Large intestine (tissue), 3 donors: Measurements from ENCODE around the gene ZNF697. TPM values are rescaled to one million over a fixed set of nuclear protein-coding genes. Genes with fewer than 3 reads are reported as not detected.
"Not testable (repeated sequence)": the region's sequence is repeated elsewhere in the genome, so short reads cannot be mapped to it uniquely, and the experiment has no call there.

Source experiments
- DNase-seq, 2 donors: peaks; one replicate each; pipeline versions ENCODE4 v3.0.0 to v3.0.0-alpha.2; 2013
- H3K27ac ChIP-seq: one replicate; pipeline ENCODE4 v1.5.1; 2013; ENCODE audit warnings: low read length
- H3K27me3 ChIP-seq: 2 replicates; pipeline ENCODE4 v1.6.1; 2013; ENCODE audit warnings: low read length; ENCODE audit not compliant: control insufficient read depth, insufficient read depth
- H3K36me3 ChIP-seq: 2 replicates; pipeline ENCODE4 v1.6.1; 2013; ENCODE audit warnings: low read length; ENCODE audit not compliant: control insufficient read depth, insufficient read depth
- H3K4me1 ChIP-seq: one replicate; pipeline ENCODE4 v1.6.1; 2013; ENCODE audit warnings: low read length; ENCODE audit not compliant: control insufficient read depth, insufficient read depth
- H3K4me3 ChIP-seq: one replicate; pipeline ENCODE4 v1.5.1; 2013; ENCODE audit warnings: low read length
- H3K9me3 ChIP-seq: one replicate; pipeline ENCODE4 v1.6.1; 2013; ENCODE audit warnings: mild to moderate bottlenecking, low read depth, low read length, moderate library complexity; ENCODE audit not compliant: control insufficient read depth
- WGBS: methylation state at CpG from one replicate; pipeline ENCODE4 v1.1.5; 2013; ENCODE audit warnings: low lambda C conversion rate; ENCODE audit not compliant: insufficient coverage; 5-methylcytosine and 5-hydroxymethylcytosine counted together
- polyA plus RNA-seq: library from polyadenylated mRNA; unstranded; fragments of 120-200 nt; gene quantifications from one replicate; pipeline ENCODE4 v1.2.1, GENCODE V29; 2013

The ZNF697 gene
- polyA plus RNA-seq, 1 donor = 9.0 TPM

DNA sequence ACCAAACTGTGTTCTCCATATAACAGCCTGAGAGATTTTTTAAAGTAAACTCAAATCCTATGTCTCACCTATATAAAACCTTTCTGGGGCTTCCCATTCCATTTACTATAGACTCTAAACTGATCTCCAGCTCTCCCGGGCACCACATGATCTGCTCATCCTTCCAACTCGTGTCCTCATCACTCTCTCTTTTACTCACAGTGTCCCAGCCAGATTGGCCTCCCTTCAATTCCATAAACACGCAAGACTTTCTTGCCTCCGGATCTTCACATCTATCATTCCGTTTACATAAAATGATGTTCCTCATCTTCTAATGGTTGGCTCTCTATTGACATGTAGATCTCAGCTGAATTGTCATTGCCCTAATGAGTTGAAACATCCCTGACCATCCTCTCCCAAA, 59.4 kb downstream of the ZNF697 start:
- Histone ChIP-seq H3K27me3 (no peaks in the 10 kb centered on the region), H3K4me3 (no peak overlapping the region), H3K4me1 (peaks cover 29% of the 10 kb centered on the region), H3K9me3 (no peaks in the 10 kb centered on the region), H3K36me3 (no peaks in the 10 kb centered on the region), H3K27ac (no peak overlapping the region)
- no peak for DNase-seq
- WGBS = 83% methylated on average over 2 of the region's 5 CpGs

DNA sequence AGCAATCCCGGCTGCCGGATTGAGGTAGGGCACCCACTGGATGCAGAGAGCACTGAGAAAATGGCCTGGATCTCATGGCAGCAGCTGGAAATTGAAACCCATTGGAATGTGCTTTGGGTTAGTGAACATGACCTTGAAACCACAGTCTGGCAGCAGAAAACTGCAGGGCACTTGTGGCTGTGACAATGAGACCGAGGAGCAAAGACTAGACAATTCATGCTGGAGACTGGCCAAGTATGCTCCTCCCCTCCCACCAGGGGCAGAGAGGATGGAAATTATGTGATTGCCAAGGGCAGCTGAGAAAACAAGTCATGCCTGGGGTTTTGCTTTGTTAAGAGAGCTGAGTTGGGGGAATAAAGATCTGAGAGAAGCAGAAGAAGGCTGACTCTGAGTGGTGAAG, 60.7 kb downstream of the ZNF697 start:
- no CpG with 5 or more reads among the region's 3 CpGs for WGBS

DNA sequence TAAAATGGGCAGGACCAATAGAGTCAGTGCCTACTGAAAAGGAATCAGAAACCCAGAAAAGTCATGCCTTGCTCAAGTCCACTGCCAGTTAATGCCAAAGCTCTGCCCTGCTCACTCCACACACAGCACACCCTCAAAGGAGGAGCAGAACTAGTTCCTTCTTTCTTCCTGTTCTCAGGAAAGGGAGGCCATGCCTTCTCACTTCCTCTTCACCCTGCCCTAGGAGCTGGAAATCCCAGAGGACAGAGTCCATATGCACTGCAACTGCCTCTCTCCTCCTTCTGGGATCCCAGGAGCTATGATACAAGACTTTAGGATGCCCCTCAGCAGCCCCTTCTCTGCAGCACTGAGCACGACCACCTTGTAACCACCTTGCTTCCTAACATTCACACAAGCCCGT, 62.3 kb downstream of the ZNF697 start:
- not testable (repeated sequence) for H3K9me3 ChIP-seq, H3K36me3 ChIP-seq, H3K27ac ChIP-seq, H3K27me3 ChIP-seq, H3K4me3 ChIP-seq
- WGBS = 100% methylated on average over 1 of the region's 2 CpGs
- H3K4me1 ChIP-seq = peaks cover 17% of the 10 kb centered on the region
- DNase-seq = peak in 1 of 2 donors; percentile 62

More for the DNA sequence above, 60.7 kb downstream of the ZNF697 start:
- no peaks in the 10 kb centered on the region for H3K9me3 ChIP-seq
- H3K4me1 ChIP-seq = peaks cover 29% of the 10 kb centered on the region
- H3K36me3 ChIP-seq = no peaks in the 10 kb centered on the region
- no peaks in the 10 kb centered on the region for H3K27me3 ChIP-seq
- peak in 1 of 2 donors; percentile 38 for DNase-seq
- no peak overlapping the region for H3K4me3 ChIP-seq
- no peak overlapping the region for H3K27ac ChIP-seq

DNA sequence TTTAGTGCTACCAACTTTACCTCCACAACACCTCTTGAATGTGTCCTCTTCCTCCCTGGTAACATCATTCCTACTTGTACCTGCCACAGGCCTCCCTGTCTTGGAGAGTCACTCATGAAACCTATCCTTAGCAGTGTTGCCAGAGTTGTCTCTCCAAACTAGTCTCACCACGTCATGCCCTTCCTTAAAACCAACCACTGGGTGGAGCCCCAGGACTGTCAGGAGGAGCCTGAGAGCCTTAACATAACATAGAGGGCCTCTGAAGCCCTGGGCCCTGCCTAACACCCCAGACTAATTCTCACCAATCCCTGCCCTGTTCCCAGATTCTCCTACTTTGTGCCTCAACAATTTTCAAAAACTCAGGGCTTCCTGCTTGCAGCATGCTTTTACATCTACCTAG, 65.3 kb downstream of the ZNF697 start:
- H3K4me1 ChIP-seq = peaks cover 9% of the 10 kb centered on the region
- no peak overlapping the region for H3K27ac ChIP-seq
- no CpG with 5 or more reads among the region's 1 CpG for WGBS
- no peak overlapping the region for H3K4me3 ChIP-seq
- no peaks in the 10 kb centered on the region for H3K36me3 ChIP-seq
- peak; percentile 43 to 50 for DNase-seq
- H3K27me3 ChIP-seq = no peaks in the 10 kb centered on the region
- no peaks in the 10 kb centered on the region for H3K9me3 ChIP-seq

DNA sequence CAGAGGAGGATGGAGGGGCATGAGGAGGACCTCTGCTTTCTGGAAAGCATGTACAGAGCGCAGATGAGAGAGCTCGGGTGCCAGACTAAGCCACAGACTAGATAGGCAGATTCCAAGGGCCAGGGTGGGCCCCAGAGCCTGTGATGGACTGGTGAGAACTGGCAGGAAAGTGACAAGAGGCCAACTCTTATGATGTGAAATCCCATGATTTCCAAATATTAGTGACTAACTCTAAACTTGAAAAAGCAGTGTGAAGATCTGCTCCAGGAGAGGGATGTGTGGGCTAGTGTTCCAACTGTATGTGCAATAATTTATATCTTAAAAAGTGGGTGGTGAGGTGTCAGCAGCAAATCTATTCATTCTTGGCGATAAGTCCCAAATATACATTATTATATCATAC, 67.0 kb downstream of the ZNF697 start:
- DNase-seq, H3K9me3 ChIP-seq, H3K27me3 ChIP-seq, H3K4me1 ChIP-seq, H3K4me3 ChIP-seq, H3K27ac ChIP-seq, H3K36me3 ChIP-seq: not testable (repeated sequence)
- WGBS = no CpG with 5 or more reads among the region's 3 CpGs

DNA sequence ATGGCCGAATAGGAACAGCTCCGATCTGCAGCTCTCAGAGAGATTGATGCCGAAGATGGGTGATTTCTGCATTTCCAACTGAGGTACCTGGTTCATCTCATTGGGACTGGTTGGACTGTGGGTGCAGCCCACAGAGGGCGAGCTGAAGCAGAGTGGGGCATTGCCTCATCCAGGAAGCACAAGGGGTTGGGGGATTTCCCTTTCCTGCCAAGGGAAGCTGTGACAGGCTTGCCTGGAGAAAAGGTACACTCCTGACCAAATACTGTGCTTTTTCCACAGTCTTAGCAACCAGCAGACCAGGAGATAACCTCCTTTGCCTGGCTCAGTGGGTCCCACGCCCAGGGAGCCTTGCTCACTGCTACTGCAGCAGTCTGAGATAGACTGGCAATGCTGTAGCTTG, 74.2 kb downstream of the ZNF697 start:
- no peaks in the 10 kb centered on the region for H3K4me1 ChIP-seq
- H3K4me3 ChIP-seq = no peak overlapping the region
- H3K27ac ChIP-seq = no peak overlapping the region
- no peaks in the 10 kb centered on the region for H3K9me3 ChIP-seq
- DNase-seq = no peak
- H3K36me3 ChIP-seq = no peaks in the 10 kb centered on the region
- no CpG with 5 or more reads among the region's 5 CpGs for WGBS
- H3K27me3 ChIP-seq = no peaks in the 10 kb centered on the region

DNA sequence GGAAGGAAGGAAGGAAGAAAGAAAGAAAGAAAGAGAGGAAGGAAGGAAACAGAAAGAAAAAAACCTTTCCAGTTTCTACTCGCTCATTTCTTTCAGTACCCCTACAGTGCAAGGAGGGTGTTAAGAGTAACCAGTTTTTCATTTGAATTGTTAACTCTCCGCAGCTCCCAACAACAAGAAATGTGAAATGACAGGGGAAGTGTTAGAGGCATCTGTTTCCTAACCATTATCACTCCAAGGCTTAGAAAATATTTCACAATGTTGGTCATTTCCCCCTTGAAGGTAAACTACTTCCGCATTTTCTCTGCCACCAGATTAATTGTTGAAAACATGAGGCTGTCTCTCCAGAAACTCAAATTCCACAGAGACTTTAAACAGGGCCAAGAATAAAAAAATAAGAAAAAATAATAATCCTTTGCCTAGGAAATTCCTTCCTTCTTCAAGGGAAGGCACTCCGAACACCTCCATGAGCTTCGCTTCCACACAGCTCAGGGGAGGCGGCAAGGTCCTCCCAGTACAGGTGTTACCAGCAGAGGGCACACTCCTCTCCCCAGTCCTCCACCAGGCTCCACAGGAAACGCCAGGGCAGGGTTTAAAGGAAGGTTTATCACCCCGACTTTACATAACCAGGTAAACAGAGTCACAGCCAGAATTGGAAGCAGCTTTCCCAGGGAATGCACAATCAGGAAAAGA, 78.0 kb downstream of the ZNF697 start:
- 88% methylated on average over 1 of the region's 8 CpGs for WGBS
- H3K27ac ChIP-seq, DNase-seq, H3K4me1 ChIP-seq, H3K4me3 ChIP-seq, H3K9me3 ChIP-seq, H3K27me3 ChIP-seq, H3K36me3 ChIP-seq: not testable (repeated sequence)

Other genes starting within 250 kb of the ZNF697 start
- 0.72 TPM for gene HSD3B2, start 233.1 kb downstream of the ZNF697 start, polyA plus RNA-seq
- not detected for gene HSD3B1, start 141.1 kb downstream of the ZNF697 start, polyA plus RNA-seq
- gene PHGDH, start 63.7 kb upstream of the ZNF697 start, polyA plus RNA-seq = 139 TPM
- 71.7 TPM for gene HMGCS2, start 120.6 kb upstream of the ZNF697 start, polyA plus RNA-seq
- 548 TPM for gene REG4, start 163.2 kb upstream of the ZNF697 start, polyA plus RNA-seq
- not detected for gene ADAM30, start 248.2 kb upstream of the ZNF697 start, polyA plus RNA-seq